Dedifferentiated amniotic fluid mesenchymal stem cell (primary cell): ENCODE data around the gene TCF4.

ENCODE experiments used
- DNase-seq: peaks from one replicate; pipeline ENCODE4 v3.0.0-alpha.2; 2016; ENCODE audit errors: extremely low spot score

The TCF4 gene

GRCh38 chr18:55179835-55180234, 408.2 kb downstream of the TCF4 start:
- DNase-seq = no peak

- DNase-seq = no peak
These were observed 408.6 kb downstream of the TCF4 start for GRCh38 chr18:55179425-55179824.

GRCh38 chr18:55173291-55173690, 414.7 kb downstream of the TCF4 start:
- no peak for DNase-seq
